Aorta (tissue), 5 donors: ENCODE data around the gene ZNRF3. TPM values are rescaled to one million over a fixed set of nuclear protein-coding genes. Genes with fewer than 3 reads are reported as not detected.

ENCODE experiments used
- ATAC-seq: fragments of 200-7000 bp; cut with Tn5 transposase; one replicate; pipeline ENCODE4 v1.9.1; 2022; ENCODE audit warnings: moderate library complexity; ENCODE audit not compliant: low FRiP score
- DNase-seq, 2 donors: peaks; one replicate each; pipeline ENCODE4 v3.0.0-alpha.2; 2020
- H3K27ac ChIP-seq, 2 donors: one replicate each; pipeline ENCODE4 v1.5.1; 2013; ENCODE audit warnings: low read length in 2 of 2, mild to moderate bottlenecking in 2 of 2, moderate library complexity in 2 of 2, control low read depth in 1 of 2, inconsistent platforms in 1 of 2, low read depth in 1 of 2
- H3K27me3 ChIP-seq, 2 donors: one replicate each; pipeline ENCODE4 v1.6.1; 2013; ENCODE audit warnings: control low read depth in 1 of 2, low read length in 1 of 2, mild to moderate bottlenecking in 1 of 2, moderate library complexity in 1 of 2; ENCODE audit not compliant: insufficient read depth in 2 of 2, control insufficient read depth in 1 of 2
- H3K36me3 ChIP-seq, 2 donors: one replicate each; pipeline ENCODE4 v1.6.1; 2013; ENCODE audit warnings: control low read depth in 1 of 2, low read length in 1 of 2, mild to moderate bottlenecking in 1 of 2; ENCODE audit not compliant: insufficient read depth in 2 of 2, control insufficient read depth in 1 of 2
- H3K4me1 ChIP-seq, 2 donors: one replicate each; pipeline ENCODE4 v1.6.1; 2013; ENCODE audit warnings: low read length in 2 of 2, control low read depth in 1 of 2, mild to moderate bottlenecking in 1 of 2, moderate library complexity in 1 of 2; ENCODE audit not compliant: insufficient read depth in 2 of 2, control insufficient read depth in 1 of 2
- H3K4me3 ChIP-seq, 2 donors: one replicate each; pipeline ENCODE4 v1.5.1; 2013; ENCODE audit warnings: low read length in 2 of 2, control low read depth in 1 of 2, mild to moderate bottlenecking in 1 of 2
- H3K9me3 ChIP-seq: one replicate; pipeline ENCODE4 v1.6.1; 2013; ENCODE audit warnings: mild to moderate bottlenecking, low read length; ENCODE audit not compliant: control insufficient read depth
- WGBS, 2 donors: extraction: QIAGEN DNeasy Blood & Tissue Kit; methylation state at CpG; one replicate each; pipeline ENCODE4 v1.1.7; 2013; 5-methylcytosine and 5-hydroxymethylcytosine counted together
- intact Hi-C, 2 donors: fragments of 100-400 bp; cut with DNase I; formaldehyde crosslinking; loops; one replicate each; pipeline versions ENCODE4 v1.14.2 to v1.15.0; 2022
- polyA plus RNA-seq, 2 donors: library from polyadenylated mRNA; stranded (reverse); fragments of 200-250 nt; gene quantifications; one replicate each; pipeline ENCODE4 v1.2.3, GENCODE V29; 2013
- total RNA-seq, 2 donors: library from RNA; stranded (reverse); fragmentation: NEBNext Ultra II Directional; extraction: Animal tissue kit (Norgen Biotek cat#: 25700); gene quantifications; one replicate each; pipeline ENCODE4 v1.2.1, GENCODE V29; 2021
- donor health status: healthy with polysubstance abuse.
- donor health status: Bipolar disorder and iron deficiency.
- donor health status: DM: no; HTN: no; CAD: no.
- donor health status: DM: no; HTN: no; CAD: no.
- donor health status: DM: yes; HTN: yes; CAD: no.

ZNRF3 gene
- total and polyA plus RNA-seq, 4 donors: 1.4 to 11.8 (median 5.0) TPM

DNA sequence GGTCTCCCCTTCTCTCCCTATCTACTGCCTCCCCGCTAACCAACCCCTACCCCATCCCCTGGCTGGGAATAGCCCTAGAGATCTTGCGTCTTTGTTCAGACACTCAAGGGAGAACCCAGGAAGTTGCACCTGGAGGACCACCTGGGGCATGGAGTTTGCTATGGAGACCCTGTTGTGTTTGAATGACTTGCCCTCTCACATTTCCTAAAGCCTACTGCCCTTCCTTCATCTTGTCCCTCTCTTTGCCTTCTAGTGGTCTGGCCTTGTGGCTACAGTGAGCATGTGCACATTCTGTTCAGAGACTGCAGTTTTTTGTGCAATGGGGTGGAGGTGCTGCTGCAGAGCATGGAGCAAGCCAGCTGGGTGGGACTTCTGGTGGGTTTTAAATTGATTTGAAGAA lies 42.5 kb downstream of the ZNRF3 start:
- 92 to 98% methylated on average over 2 of the region's 2 CpGs for WGBS, 2 donors
- H3K4me1 ChIP-seq: peaks cover 9 to 14% of the 10 kb centered on the region in 2 donors
- no peak for ATAC-seq

DNA sequence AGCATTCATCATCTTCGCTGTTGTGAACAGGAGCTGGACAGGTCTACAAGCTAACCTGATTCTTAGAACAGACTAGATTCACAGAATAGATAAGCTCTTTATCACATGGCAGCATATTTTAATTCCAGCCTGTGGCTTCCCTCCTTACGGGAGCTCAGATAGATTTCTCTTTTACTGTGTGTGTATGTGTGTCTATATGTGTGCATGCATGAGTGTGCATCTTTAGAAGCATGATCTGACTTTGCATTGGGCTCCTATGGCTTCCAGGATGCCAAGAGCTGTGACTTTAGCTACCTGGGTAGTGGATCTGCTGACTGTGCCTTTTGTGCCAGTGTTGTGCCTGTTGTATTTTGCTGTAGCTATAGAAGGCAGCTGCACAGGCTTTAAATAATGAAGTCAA lies 44.3 kb downstream of the ZNRF3 start:
- Histone ChIP-seq H3K4me3 (no peak overlapping the region), H3K4me1 (peaks cover 10 to 17% of the 10 kb centered on the region in 2 donors), H3K9me3 (no peaks in the 10 kb centered on the region), H3K27me3 (no peaks in the 10 kb centered on the region), H3K27ac (no peak overlapping the region), H3K36me3 (no peaks in the 10 kb centered on the region)
- intact Hi-C loops: no loop called here
- 43 to 71% methylated on average over 2 of the region's 2 CpGs for WGBS, 2 donors
- DNase-seq: peak in 1 of 2 donors; percentile 7
- ATAC-seq: no peak

More for the DNA sequence above, 42.5 kb downstream of the ZNRF3 start:
- Histone ChIP-seq H3K27ac (no peak overlapping the region), H3K27me3 (no peaks in the 10 kb centered on the region), H3K36me3 (no peaks in the 10 kb centered on the region), H3K4me3 (no peak overlapping the region), H3K9me3 (no peaks in the 10 kb centered on the region)
- DNase-seq: peak in 1 of 2 donors; percentile 5
- intact Hi-C loops: no loop called here

DNA sequence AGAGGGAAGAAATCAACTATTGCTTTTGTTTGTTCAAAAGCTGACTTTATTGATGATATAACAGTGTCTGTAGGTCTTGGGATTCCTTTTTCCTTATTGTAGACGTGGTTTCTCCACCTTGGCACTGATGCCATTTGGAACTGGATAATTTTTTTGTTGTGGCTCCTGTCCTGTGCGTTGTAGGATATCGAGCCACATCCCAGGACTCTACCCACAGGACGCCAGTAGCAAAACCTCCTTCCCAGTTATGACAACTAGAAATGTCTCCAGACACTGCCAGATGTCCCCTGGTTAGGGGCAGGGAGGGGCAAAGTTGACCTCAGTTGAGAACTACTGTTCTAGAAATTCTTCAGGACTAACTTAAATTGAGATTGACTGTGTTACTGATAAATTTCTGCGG lies 45.8 kb downstream of the ZNRF3 start:
- intact Hi-C loops: no loop called here
- WGBS, 2 donors: 64 to 77% methylated on average over 5 of the region's 5 CpGs
- Histone ChIP-seq H3K27ac (no peak overlapping the region), H3K9me3 (no peaks in the 10 kb centered on the region), H3K4me3 (no peak overlapping the region), H3K4me1 (peaks cover 10 to 17% of the 10 kb centered on the region in 2 donors), H3K27me3 (no peaks in the 10 kb centered on the region), H3K36me3 (no peaks in the 10 kb centered on the region)
- no peak for ATAC-seq
- DNase-seq: peak in 1 of 2 donors; percentile 9

DNA sequence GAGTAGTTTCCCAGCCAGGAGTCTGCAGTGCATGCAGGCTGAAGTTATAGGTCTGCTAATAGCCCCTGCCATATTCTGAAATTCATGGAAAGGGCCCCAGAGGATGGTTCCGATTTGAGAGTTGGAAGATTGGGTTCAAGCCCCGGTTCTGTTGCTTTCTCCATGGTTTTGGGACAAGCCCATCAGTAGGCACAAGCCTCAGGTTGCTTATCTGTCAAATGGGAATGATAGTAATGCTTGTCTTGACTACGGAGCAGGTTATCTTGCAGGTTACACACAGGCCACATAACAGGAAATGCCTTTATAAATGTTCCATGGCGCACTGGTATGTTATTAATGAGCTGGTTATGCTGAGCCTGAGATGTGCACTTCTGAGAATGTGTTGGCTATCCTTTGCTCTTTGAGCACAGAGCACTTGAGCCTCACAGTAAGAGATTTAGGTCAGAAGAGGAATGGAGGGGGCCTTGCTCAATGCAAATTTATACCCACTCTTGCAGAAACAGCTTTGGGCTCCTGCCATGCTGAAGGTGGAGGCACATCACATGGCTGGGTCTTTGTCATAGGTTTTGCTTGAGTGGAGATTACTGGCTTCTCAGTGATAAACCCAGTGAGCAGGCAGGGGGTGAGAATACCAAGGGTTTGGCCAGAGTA lies 47.1 kb downstream of the ZNRF3 start:
- WGBS, 2 donors: 59 to 64% methylated on average over 4 of the region's 4 CpGs
- intact Hi-C loops: no loop called here
- no peaks in the 10 kb centered on the region for H3K9me3 ChIP-seq
- no peaks in the 10 kb centered on the region for H3K36me3 ChIP-seq
- H3K4me3 ChIP-seq: no peak overlapping the region
- no peak overlapping the region for H3K27ac ChIP-seq
- H3K27me3 ChIP-seq: no peaks in the 10 kb centered on the region
- no peak for ATAC-seq
- peak in 1 of 2 donors; percentile 8 for DNase-seq
- H3K4me1 ChIP-seq: peaks cover 10 to 17% of the 10 kb centered on the region in 2 donors

DNA sequence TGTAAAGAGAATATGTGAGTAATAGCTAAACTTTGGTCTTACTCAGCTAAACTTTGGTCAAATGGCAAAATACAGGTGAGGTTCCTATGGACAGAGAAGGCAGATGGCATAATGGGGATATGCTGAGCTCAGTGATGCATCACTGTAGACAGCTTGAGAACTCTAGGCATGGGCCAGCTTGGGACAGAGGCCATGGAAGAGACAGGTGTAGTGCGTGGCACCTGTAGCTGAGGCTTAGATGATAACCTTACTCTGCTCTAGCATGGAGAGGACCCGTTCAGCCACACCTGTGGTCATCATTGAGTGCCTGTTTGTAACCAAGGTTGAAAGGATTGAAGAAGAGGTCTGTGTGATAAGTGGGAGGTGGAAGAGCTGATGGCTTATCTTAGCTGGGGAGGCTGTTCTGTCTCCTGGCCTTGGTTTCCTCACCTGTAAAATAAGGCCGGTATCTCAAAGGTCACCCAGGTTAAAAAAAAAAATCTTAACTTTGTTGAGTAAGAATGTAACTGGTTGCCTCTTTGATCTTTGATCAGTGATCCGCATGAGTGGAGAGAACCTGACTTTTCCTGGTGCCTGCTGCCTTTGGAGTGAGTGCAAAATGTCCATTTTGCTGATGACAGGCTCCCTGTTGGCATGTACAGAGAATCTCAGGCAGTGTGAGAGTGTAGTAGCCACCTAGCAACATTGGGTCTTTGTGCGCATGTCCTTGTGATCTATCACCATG lies 48.6 kb downstream of the ZNRF3 start:
- H3K9me3 ChIP-seq: no peaks in the 10 kb centered on the region
- intact Hi-C loops: no loop called here
- H3K36me3 ChIP-seq: no peaks in the 10 kb centered on the region
- ATAC-seq (no peak), DNase-seq (peak in 1 of 2 donors; percentile 21)
- no peak overlapping the region for H3K4me3 ChIP-seq
- H3K27ac ChIP-seq: no peak overlapping the region
- WGBS, 2 donors: 95% methylated on average over 5 of the region's 5 CpGs
- no peaks in the 10 kb centered on the region for H3K27me3 ChIP-seq
- peaks cover 7 to 17% of the 10 kb centered on the region in 2 donors for H3K4me1 ChIP-seq

DNA sequence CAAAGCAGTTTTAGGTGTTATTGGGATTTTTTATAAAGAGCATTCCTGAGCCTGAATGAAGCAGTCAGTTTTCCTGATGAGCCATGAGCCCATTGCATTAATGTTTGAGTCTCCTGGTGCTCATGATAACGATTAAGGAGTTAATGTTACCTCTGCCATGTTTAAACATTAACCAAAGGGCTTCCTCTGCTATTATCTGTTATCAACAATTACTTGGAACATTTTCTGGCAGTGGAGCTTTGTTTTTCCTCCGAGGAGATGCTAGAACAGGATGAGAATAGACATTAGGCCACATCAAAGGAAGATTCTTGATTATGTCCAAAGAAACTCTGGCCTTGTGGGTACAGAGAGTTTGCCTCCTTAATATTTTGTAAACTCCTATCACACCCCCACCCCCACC lies 49.9 kb downstream of the ZNRF3 start:
- Histone ChIP-seq H3K9me3 (no peaks in the 10 kb centered on the region), H3K27me3 (no peaks in the 10 kb centered on the region), H3K36me3 (no peaks in the 10 kb centered on the region), H3K4me3 (no peak overlapping the region), H3K4me1 (peaks cover 7 to 14% of the 10 kb centered on the region in 2 donors), H3K27ac (no peak overlapping the region)
- 65 to 70% methylated on average over 2 of the region's 2 CpGs for WGBS, 2 donors
- DNase-seq (no peak), ATAC-seq (no peak)
- intact Hi-C loops: no loop called here

DNA sequence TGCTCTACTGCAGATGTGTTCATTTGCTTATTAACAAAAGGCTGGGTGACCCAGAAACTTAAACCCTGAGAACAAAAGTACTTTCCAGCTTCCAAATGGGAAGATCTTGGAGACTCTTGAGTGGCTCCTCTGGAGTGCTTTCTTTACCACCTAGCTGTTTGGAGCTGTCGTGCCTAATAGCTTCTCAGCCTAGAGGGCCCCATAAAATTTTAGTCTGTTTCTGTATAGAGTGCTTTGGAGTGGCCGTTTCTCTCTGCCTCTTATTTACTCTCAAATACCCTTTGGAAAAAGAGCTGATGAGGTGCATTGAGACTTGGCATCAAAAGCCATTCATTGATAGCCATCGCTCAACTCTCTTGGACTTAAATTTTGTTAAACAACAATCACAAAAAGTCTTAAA lies 50.7 kb downstream of the ZNRF3 start:
- no peaks in the 10 kb centered on the region for H3K9me3 ChIP-seq
- ATAC-seq (no peak), DNase-seq (no peak)
- intact Hi-C loops: no loop called here
- no peak overlapping the region for H3K27ac ChIP-seq
- H3K4me3 ChIP-seq: no peak overlapping the region
- 83 to 89% methylated on average over 3 of the region's 3 CpGs for WGBS, 2 donors
- no peaks in the 10 kb centered on the region for H3K36me3 ChIP-seq
- peaks cover 7 to 14% of the 10 kb centered on the region in 2 donors for H3K4me1 ChIP-seq
- no peaks in the 10 kb centered on the region for H3K27me3 ChIP-seq

DNA sequence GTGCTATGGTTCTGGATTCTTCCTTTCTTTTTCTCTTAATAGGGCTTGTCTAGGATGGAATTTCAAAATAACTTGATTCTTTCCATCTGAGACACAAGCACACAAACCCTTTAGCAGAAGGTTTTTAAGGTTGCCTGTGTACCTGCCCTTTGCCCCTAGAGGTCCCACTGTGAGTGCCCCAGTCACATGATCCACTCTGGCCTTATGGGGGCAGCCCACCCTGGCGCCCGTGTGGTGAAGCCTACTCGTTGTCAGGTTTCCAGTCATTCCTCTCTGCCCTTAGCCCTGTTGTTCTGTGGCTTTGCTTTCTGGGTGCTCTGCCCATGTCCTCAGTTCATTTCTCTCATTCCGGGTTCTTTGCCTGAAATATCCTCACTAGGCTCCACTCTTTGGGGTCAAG lies 51.8 kb downstream of the ZNRF3 start:
- Histone ChIP-seq H3K4me3 (no peak overlapping the region), H3K27ac (peak overlapping the region in 1 of 2 donors; percentile 6), H3K4me1 (peaks cover 7 to 17% of the 10 kb centered on the region in 2 donors), H3K27me3 (no peaks in the 10 kb centered on the region), H3K9me3 (no peaks in the 10 kb centered on the region), H3K36me3 (no peaks in the 10 kb centered on the region)
- DNase-seq (no peak), ATAC-seq (no peak)
- intact Hi-C loops: no loop called here
- WGBS, 2 donors: 10 to 18% methylated on average over 4 of the region's 4 CpGs

DNA sequence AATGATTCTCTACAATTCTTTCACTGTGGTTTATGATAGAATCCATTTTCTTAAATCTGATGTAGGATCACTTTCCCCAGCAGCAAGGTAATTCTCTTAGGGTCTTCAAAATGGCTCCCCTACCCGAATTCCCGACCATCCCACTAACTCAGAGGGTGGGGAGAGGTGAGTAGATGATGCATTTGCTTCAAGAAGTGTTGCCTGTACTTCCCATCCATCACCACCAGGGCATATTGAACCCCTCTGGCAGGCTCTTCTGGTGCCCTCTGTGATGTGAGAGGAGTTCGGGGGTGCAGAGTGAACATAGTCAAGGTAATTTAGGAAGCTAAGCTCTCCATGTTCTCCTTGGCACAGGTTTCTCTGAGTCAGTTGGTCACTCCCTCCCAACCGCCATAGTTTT lies 52.3 kb downstream of the ZNRF3 start:
- no peak for DNase-seq
- no peak for ATAC-seq
- WGBS, 2 donors: 90 to 91% methylated on average over 4 of the region's 4 CpGs
- Histone ChIP-seq H3K27me3 (no peaks in the 10 kb centered on the region), H3K27ac (no peak overlapping the region), H3K4me1 (peaks cover 7 to 12% of the 10 kb centered on the region in 2 donors), H3K4me3 (no peak overlapping the region), H3K9me3 (no peaks in the 10 kb centered on the region), H3K36me3 (no peaks in the 10 kb centered on the region)
- intact Hi-C loops: no loop called here
